HG03097 (cell line): ENCODE measurements around the gene AKR1A1.
"Not testable (repeated sequence)": the region's sequence is repeated elsewhere in the genome, so short reads cannot be mapped to it uniquely, and the experiment has no call there.

ENCODE experiments used
- ATAC-seq: cut with Tn5 transposase; IDR thresholded peaks from one replicate; pipeline ENCODE4 v1.9.1; 2021; ENCODE audit not compliant: unreplicated experiment, low FRiP score

The AKR1A1 gene

DNA sequence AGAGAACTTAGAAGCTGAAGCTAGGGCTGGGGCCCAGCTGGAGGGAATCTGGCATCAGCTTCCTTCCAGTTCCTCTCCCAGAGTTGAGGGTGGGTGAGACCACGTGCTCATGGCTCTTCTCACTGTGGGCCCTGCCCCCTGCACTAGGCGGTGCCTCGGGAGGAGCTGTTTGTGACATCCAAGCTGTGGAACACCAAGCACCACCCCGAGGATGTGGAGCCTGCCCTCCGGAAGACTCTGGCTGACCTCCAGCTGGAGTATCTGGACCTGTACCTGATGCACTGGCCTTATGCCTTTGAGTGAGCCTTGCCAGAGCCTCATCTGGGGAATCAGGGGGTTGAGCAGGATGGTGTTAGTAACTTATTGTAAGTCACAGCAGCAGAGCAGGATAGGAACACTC lies 16.1 kb downstream of the AKR1A1 start:
- ATAC-seq: no peak

DNA sequence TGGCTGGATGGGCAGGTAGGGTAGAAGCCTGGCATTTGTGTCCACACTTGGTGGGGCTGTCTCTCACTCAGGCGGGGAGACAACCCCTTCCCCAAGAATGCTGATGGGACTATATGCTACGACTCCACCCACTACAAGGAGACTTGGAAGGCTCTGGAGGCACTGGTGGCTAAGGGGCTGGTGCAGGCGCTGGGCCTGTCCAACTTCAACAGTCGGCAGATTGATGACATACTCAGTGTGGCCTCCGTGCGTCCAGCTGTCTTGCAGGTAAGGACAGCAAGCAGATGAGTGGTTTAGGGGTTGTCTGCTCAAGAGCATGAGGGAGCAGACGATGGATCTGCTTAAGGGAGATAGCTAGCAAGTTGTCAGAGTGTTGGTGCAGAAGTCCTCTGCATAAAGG lies 17.3 kb downstream of the AKR1A1 start:
- ATAC-seq: no peak

DNA sequence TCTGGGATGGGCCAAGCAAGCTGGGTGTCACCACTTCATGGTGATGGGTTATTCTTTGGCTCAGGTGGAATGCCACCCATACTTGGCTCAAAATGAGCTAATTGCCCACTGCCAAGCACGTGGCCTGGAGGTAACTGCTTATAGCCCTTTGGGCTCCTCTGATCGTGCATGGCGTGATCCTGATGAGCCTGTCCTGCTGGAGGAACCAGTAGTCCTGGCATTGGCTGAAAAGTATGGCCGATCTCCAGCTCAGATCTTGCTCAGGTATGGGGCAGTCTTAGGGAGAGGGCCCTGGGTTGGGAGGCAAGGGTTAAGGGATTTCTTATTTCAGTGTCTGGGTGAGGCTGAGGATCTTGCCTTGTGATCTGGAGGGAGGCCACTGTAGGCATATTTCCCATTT lies 17.8 kb downstream of the AKR1A1 start:
- ATAC-seq: no peak

DNA sequence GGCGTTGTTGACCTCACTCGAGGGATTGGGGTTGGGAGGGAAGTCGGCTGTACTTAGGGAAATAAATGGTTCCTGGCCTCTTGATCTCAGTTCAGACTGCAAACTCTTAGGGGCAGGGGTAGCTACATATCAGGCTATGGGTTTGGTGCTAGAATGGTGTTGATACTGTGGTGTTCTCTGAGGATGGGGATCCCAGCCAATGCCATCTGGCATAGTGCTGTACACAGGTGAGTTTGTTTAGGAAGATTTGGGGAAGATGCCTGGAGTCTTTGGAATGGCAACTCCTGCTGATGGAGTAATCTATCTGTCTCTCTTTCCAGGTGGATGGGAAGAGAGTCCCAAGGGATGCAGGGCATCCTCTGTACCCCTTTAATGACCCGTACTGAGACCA lies 18.9 kb downstream of the AKR1A1 start:
- no peak for ATAC-seq

DNA sequence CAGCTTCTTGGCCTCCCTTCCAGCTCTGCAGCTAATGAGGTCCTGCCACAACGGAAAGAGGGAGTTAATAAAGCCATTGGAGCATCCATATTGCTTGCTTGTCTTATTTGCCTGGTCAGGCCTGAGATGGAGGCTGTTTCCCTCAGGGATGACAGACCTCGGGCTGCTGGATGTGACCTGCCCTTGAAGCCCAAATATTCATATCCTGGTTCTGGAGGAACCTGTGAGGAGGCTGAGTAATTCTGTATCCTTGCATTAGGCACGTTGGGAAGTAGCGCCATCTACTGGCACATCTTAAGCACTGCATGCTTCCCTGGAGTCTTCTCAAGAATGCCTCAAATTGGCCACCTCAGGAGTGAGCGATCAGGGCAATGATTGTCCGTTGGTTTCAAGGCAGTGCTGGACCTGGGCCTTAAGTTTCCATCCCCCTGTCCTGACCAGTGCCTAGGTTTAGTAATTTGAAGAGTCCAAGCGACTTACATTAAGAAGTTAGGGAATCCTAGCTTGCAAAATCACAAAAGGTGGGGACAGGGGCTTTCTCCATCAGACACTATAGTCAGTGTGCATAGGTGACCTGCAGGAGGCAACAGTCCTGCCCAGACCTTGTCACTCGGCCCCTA lies 19.4 kb downstream of the AKR1A1 start:
- ATAC-seq: peak; percentile 56

DNA sequence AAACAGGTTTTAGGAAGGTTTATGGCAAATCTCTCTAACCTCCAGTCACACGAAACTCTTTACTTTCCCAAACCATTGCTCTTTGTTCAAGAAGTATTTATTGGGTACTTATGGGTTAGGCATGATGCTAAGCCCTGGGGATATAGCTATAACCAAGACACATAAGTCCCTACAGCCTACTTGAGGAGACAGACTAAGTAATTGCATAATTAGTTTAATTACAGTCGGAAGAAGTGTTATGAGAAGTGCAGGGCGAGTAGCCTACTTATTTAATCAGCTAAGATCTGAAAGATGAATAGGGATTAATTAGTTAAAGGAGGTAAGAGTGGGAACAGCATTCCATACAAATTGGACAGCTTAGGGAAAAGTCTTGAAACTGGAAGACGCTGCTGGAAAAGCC lies 20.0 kb downstream of the AKR1A1 start:
- ATAC-seq: no peak

DNA sequence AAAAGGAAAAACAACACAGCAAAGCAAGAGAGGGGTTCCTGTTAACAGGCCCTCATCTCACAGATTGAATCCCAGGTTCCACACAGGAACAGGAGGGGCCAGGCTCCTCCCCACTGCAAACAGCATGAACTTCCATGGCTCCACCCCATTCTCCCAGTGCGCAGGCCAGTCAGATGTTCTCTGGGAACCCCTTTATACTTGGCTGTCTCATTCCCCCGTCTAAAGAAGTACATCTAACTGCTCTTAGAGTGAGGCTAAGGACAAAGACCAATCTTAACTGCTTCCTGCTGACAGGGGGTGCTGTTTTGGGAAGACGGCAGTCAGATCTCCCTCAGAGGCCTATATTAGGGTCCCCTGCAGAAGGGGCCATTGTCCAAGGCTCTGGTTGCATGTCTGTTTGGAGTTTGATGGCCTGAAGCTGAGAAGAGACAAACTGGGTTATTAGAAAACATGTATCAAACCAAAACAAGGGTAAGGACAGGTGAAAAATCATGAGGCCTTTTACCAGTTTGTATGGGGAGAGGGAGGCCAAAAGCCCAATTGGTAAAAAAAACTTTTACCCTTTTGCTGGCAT lies 22.7 kb downstream of the AKR1A1 start:
- ATAC-seq: no peak

DNA sequence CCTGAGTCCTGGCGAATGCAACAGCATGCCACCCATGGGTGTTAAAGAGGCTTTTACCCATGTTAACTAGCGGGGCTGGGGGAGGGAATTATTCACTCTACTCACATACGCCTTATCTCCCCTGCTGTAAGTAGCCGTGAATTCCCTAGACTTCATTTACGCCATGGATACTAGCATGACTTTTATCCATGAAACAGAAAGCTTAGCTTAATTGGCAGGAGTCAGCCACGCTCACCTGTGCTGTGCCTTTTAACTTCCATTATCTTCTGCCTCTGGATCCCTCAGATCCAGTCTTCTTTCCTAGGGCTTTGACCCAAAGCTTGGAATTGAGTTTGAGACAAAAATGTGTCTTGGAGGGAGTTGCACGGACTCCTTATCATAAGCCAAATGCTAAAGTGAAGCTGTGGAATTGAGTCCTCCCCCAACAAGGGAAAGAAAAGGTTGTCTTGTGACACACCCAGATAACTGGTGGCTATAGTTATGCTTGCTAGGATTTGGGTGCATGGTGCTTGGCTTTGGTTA lies 23.5 kb downstream of the AKR1A1 start:
- no peak for ATAC-seq

DNA sequence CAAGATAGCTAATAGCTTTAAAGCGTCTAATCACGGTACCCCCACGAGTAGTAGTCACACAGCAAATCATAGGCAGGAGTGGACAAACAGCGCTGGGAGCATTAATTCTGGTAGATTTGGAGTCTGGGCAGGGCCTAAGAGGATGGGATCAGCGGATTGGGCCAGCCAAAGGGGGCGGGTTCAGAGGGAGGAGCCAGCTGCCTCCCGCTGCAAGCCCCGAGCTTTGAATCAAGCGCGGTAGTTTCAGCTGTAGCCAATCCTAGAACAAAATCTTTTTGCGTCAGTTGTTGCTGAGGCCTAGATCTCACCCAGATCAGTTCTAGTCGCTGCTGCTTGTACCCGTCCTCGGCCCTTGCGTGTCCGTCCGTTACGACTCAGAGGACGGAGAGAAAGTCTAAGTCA lies 32.6 kb downstream of the AKR1A1 start:
- peak; percentile 63 for ATAC-seq

DNA sequence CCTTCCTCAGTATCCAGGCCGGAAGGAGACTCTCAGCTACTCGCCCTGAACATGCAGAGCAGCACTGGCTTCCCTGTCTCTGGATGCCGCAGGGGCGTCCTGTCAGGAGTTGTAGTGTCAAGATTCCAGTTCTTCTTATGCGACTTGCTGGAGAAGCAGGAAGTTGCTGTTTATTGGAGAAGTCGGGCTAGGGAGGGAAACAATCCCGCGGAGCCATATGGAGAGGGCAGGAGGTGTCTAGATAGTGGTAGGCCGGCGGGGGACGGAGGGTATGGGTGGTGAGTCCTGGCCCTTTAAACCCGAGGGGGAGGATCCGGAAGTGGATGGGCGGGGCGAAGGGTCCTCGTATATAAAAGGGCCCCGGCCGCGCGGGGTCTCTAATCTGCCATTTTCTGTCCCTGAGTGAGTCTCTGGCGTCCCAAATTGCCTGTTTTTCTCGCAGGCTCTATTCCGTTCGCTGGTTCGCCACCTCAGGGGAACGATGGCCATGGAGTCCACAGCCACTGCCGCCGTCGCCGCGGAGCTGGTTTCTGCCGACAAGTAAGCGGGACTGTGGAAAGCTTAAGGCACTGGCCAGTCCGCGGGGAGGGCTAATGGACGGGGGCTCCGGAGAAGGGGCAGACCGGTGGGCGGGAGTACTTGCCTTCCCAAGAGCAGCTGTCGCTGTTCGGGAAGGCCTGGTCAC lies 33.2 kb downstream of the AKR1A1 start, which contains the start of gene NASP:
Gene NASP (plus strand): TSS at position 376 of the 685 bp plus-strand sequence. CDS start 106 bp downstream, at position 482.
- ATAC-seq: peak; percentile 59

DNA sequence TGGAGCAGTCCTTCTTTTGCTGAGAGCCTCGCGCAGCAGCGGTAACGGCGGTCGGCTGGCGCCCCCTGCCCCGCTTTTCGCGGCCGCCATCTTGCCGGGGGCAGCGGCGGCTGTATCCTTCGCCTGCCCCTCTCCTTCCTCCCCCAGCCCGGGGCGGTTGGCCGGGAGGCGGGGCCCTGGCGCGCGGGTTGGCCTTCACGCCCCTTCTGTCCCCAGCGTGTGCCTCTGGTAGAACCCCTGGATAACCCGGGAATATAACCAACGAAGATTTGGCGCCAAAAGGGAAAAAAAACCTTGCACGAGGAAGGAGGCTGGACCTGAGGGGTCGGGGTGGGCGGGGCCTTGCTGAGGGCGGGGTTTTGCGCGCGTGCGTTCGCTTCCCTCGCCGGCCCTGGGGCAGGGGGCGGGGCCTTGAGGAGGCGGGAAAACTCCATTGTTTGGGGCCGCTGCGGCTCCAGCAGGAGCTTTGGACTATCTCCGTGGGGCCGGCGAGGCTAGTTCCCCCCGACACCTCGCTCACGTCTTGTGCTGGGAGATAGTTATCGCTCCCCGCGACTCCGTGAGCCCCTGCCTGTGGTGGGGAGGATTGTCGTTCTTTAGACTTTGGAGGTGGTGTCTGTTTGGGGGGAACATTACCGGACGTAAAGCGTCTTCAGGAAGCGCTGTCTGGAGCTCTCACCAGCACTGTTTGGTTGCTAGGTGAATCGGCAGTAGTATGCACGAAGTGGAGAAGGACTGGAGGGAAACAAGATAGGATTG lies 33.9 kb downstream of the AKR1A1 start:
- peak; percentile 23 for ATAC-seq

DNA sequence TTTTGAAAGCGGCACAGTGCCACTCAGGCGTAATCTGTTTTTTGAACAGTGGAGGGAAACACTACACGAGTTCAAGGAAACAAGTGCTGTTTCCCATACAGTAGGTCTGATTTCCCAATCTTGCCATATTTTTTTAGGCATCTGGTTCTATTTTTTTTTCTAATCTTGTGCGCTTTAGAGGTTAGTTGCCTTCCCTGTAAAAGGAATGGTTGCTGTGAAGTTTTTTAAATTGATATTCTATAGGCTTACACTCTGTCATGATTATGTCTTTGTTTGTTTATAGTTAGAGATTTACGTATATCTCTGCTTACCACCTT lies 34.4 kb downstream of the AKR1A1 start:
- no peak for ATAC-seq

DNA sequence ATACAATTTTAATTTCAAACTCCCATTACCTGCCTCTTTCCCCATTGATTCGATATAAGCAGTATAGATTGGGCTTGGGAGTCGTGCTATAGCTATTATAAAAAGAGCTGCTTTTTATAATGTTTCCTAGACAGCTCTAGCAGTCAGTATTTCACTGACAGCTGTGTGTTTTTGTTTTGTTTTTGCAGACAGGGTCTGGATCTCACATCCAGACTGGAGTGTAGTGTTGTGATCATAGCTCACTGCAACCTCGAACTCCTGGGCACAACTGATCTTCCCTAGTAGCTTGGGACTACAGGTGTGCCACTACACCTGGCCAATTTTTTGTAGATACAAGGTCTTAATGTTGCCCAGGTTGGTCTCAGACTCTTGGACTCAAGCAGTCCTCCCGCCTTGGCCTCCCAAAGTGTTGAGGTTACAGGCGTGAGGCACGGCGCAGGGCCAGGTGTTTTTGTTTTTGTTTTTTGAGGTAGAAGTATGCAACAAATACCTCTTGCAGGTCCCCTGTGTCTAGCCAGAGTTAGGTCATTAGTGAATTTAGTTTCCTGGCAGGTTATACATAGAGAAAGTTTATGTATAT lies 35.0 kb downstream of the AKR1A1 start:
- no peak for ATAC-seq

DNA sequence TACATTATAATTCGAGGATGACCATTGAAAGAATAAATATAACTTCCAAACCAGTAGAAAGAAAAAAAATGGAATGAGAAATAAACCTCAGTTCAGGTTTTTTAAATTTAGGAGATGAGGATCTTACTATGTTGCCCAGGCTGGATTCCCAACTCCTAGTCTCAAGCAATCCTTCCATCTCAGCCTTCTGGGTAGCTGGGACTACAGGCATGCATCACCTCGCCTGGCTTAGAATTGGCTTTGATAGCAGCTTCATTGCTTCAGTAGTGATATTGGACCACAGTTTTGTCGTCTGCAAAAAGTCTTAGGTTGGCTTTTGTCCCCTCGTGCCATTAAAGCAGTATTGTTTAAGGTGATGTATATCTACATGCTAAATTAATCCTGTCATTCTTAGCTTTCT lies 36.1 kb downstream of the AKR1A1 start:
- no peak for ATAC-seq

DNA sequence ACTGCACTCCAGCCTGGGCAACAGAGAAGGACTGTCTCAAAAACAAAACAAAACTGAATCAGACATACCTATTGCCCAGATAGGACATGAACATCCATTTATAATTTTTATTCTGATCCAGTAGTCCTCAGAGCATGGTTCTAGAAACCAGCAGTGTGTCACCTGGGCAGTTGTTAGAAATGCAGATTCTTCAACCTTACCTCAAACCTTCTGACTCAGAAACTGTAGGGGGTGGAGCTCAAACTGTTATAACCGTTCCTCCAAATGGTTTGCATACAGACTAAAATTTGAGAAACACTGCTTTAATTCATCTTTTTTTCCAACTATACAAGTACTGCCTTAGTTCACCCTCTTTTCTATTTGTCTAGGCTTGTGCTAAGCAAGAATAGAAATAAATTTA lies 39.2 kb downstream of the AKR1A1 start:
- ATAC-seq: no peak

DNA sequence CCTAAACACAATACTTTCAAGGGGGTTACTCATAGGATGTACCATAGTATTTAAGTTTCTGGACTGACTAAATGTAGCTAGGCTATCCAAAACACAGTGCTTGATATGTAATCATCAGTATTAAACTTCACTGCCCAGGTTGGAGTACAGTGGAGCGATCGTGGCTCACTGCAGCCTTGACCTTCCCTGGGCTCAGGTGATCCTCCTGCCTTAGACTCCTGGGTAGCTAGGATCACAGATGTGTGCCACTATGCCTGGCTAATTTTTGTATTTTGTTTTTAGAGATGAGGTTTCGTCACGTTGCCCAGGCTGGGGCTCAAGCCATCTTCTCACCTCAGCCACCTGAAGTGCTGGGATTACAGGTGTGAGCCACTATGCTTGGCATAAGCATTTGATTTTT lies 43.8 kb downstream of the AKR1A1 start:
- ATAC-seq: no peak

DNA sequence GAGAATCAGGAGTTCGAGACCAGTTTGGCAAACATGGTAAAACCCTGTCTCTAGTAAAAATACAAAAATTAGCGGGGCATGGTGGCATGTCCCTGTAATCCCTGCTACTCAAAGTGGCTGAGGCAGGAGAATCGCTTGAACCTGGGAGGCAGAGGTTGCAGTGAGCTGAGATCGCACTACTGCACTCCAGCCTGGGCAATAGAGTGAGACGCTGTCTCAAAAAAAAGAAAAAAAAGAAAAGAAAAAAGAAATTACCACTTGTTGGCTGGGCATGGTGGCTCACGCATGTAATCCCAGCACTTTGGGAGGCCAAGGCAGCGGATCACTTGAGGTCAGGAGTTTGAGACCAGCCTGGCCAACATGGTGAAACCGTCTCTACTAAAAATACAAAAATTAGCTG lies 46.1 kb downstream of the AKR1A1 start:
- ATAC-seq: not testable (repeated sequence)

DNA sequence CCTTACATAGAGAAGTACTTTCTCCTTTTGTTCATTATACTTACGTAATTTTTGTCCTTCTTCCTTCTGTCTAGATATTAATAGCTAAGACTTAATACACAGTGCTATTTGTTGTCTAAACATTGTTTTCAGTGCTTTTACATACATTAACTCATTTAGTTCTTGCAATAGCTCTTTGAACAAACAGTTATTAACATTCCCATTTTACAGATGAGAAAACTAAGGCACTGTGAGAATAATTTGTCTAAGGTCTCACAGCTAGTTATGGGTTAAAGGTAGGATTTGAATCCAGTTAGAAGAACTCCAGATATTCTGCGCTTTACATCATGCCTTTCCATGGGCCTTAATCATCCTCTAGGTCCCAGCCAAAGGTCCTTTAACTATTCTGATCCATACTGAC lies 53.6 kb downstream of the AKR1A1 start:
- no peak for ATAC-seq

DNA sequence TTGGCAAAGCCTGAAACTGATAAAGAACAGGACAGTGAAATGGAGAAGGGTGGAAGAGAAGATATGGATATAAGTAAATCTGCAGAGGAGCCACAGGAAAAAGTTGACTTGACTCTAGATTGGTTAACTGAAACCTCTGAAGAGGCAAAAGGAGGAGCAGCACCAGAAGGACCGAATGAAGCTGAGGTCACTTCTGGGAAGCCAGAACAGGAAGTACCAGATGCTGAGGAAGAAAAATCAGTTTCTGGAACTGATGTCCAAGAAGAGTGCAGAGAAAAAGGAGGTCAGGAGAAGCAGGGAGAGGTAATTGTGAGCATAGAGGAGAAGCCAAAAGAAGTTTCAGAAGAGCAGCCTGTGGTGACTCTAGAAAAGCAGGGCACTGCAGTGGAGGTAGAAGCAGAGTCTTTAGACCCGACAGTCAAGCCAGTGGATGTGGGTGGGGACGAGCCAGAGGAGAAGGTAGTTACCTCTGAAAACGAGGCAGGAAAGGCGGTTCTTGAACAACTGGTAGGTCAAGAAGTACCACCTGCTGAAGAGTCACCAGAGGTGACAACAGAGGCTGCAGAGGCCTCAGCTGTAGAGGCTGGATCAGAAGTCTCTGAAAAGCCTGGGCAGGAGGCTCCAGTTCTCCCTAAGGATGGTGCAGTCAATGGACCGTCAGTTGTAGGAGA lies 56.9 kb downstream of the AKR1A1 start:
- no peak for ATAC-seq
